ENCODE data around the gene NCLN.

GRCh38 chr19:3229346-3229743, 43.6 kb downstream of the NCLN start:
- TF ChIP-seq EZH2 (IDR thresholded peaks at IDR 0.05; ENCODE audit: low read length, unreplicated experiment), result no peak
- TF ChIP-seq CTCF (conservative IDR thresholded peaks at IDR 0.05; ENCODE audit: low read depth, low read length), result no peak
- TF ChIP-seq EZH2phosphoT487 (IDR thresholded peaks at IDR 0.05; ENCODE audit: borderline replicate concordance, low read length), result no peak

Data from PC-3 (cell line).